Inflammatory macrophage treated with lipopolysaccharide for 1 hour (primary cell): ENCODE results near the gene USP15.
"Not testable (repeated sequence)": the region's sequence is repeated elsewhere in the genome, so short reads cannot be mapped to it uniquely, and the experiment has no call there.

ENCODE experiments used
- DNase-seq, 2 donors: peaks; one replicate each; pipeline ENCODE4 v3.0.0-alpha.2; 2020 to 2022

Gene USP15

GRCh38 chr12:62332598-62332997, 72.4 kb downstream of the USP15 start:
- DNase-seq, result no peak

- no peak for DNase-seq
Measured at GRCh38 chr12:62335057-62335456, 74.9 kb downstream of the USP15 start.

DNA sequence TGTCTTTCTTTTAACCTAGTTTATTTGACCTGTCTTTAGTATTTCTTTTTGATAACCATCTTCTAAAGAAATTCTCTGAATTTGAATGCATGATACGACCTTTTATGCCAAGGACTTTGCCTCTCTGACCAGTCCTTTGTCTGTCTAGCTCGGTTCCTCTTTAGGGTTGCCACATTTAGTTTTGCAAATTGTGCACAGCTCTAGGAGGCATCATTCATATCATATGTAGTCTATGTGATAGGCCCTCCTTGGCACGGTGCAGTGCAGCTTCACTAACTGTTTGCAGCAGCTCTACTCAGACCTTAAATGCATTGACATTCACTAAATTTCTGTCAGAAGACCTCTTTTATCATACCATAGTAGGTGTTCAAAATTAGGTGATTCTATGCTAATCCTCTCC, 75.6 kb downstream of the USP15 start:
- DNase-seq, result peak in 1 of 2 donors; percentile 41

DNA sequence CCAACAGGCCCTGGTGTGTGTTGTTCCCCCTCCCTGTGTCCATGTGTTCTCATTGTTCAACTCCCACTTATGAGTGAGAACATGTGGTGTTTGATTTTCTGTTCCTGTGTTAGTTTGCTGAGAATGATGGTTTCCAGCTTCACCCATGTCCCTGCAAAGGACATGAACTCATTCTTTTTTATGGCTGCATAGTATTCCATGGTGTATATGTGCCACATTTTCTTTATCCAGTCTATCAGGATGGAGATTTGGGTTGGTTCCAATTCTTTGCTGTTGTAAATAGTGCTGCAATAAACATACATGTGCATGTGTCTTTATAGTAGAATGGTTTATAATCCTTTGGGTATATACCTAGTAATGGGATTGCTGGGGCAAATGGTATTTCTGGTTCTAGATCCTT, 77.4 kb downstream of the USP15 start:
- DNase-seq, result not testable (repeated sequence)

- not testable (repeated sequence) for DNase-seq
Measured at GRCh38 chr12:62342614-62343303, 82.6 kb downstream of the USP15 start.

DNA sequence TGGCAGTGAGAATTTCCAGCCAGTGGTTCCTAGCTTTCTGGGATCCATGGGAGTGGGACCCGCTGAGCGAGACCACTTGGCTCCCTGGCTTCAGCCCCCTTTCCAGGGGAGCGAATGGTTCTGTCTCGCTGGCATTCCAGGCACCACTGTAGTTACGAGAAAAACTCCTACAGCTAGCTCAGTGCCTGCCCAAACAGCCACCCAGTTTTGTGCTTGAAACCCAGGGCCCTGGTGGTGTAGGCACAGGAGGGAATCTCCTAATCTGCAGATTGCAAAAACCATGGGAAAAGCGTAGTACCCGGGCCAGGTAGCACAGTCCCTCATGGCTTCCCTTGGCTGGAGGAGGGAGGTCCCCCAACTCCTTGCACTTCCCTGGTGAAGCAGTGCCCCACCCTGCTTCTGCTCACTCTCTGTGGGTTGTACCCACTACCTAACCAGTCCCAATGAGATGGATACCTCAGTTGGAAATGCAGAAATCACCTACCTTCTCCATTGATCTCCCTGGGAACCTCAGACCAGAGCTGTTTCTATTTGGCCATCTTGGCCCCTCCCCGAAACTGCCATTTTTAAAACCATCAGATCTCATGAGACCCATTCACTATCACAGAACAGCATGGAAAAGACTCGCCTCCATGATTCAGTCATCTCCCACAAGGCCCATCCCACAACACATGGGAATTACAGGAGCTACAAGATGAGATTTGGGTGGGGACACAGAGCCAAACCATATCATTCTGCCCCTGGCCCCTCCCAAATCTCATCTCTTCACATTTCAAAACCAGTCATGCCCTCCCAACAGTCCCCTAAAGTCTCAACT, 83.3 kb downstream of the USP15 start:
- not testable (repeated sequence) for DNase-seq

DNA sequence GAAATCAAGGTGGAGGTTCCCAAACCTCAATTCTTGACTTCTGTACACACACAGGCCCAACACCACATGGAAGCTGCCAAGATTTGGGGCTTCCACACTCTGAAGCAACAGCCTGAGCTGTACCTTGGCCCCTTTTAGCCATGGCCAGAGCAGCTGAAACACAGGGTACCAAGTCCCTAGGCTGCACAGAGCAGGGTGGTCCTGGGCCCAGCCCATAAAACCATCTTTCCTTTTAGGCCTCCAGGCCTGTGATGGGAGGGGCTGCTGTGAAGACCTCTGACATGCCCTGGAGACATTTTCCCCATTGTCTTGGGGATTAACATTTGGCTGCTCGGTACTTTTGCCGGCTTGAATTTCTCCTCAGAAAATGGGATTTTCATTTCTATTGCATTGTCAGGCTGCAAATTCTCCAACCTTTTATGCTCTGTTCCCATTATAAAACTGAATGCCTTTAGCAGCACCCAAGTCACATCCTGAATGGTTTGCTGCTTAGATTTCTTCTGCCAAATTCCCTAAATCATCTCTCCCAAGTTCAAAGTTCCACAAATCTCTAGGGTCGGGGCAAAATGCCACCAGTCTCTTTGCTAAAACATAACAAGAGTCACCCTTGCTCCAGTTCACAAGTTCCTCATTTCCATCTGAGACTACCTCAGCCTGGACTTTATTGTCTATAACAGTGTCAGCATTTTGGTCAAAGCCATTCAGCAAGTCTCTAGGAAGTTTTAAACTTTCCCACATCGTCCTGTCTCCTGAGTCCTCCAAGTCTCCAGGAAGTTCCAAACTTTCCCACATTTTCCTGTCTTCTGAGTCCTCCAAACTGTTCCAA, 84.7 kb downstream of the USP15 start:
- DNase-seq, result peak; percentile 25 to 32

DNA sequence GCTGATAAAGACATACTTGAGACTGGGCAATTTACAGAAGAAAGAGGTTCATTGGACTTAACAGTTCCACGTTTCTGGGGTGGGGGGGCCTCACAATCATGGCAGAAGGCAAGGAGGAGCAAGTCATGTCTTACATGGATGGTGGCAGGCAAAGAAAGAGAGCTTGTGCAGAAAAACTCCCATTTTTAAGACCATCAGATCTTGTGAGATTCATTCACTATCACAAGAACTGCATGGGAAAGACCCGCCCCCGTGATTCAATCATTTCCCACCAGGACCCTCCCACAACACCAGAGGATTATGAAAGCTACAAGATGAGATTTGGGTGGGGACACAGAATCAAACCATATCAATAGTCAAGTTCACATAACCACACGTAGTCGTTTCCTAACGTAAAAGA, 85.5 kb downstream of the USP15 start:
- DNase-seq, result no peak

GRCh38 chr12:62346817-62347216, 86.6 kb downstream of the USP15 start:
- peak in 1 of 2 donors; percentile 19 for DNase-seq

- no peak for DNase-seq
Measured at GRCh38 chr12:62347922-62348650, 87.9 kb downstream of the USP15 start.

DNA sequence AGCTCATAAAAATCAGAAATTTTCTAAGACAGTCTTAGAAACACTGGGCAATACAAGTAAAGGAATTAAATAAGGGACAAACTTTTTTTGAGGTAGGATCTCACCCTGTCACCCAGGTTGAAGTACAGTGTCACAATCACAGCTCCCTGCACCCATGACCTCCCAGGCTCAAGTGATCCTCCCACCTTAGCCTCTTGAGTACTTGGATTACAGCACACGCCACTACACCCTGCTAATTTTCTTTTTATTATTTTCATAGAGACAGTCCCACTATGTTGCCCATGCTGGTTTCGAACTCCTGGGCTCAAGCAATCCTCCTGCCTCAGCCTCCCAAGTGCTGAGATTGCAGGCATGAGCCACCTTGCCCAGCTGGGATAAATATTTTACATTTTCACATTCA, 90.3 kb downstream of the USP15 start:
- DNase-seq, result no peak

GRCh38 chr12:62351326-62351725, 91.1 kb downstream of the USP15 start:
- no peak for DNase-seq

DNA sequence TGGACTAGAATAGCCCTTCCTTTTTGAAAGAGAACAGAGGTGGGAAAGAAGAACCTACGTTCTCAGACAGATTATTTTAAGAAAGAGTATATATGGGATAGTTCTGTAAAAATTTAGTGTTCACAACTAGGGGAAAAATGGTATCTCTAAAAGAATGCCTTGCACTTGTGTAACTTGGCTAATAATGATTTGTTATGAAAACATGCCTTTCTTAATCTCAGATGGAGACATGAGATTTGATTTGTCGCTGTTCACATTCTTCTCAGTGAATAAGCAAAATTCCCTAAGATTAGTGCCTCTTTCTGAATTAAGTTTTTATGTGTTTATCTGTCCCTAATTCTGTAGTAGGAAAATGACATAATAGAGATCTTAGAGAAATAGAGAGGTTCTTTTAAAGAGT, 100.8 kb downstream of the USP15 start:
- no peak for DNase-seq

DNA sequence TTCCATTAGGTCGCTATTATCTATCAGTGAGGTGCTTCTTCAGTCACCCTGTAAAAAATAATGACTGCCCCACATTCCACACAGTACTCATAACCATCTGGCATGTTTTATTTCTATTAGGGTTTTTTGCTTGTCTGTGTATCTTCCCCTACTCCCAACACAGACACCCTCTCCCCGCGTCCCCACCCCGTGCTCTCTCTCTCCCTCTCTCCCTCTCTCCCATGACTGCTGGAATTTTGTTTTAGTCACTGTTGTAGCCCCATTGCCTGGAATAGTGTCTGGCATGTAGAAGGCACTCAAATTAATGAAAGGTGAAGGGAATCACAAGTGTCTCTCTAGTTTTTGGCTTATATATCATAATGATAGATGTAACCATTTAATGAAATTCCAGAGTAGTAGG, 103.3 kb downstream of the USP15 start:
- no peak for DNase-seq

DNA sequence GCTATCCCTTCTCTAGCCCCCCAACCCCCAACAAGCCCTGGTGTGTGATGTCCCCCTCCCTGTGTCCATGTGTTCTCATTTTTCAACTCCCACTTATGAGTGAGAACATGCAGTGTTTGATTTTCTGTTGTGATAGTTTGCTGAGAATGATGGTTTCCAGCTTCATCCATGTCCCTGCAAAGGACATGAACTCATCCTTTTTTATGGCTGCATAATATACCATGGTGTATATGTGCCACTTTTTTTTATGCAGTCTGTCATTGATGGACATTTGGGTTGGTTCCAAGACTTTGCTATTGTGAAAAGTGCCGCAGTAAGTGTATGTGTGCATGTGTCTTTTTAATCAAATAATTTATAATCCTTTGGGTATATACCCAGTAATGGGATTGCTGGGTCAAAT, 104.5 kb downstream of the USP15 start:
- DNase-seq, result not testable (repeated sequence)

- DNase-seq, result not testable (repeated sequence)
Measured at GRCh38 chr12:62365846-62366245, 105.6 kb downstream of the USP15 start.

GRCh38 chr12:62368430-62369223, 108.4 kb downstream of the USP15 start:
- DNase-seq, result not testable (repeated sequence)

DNA sequence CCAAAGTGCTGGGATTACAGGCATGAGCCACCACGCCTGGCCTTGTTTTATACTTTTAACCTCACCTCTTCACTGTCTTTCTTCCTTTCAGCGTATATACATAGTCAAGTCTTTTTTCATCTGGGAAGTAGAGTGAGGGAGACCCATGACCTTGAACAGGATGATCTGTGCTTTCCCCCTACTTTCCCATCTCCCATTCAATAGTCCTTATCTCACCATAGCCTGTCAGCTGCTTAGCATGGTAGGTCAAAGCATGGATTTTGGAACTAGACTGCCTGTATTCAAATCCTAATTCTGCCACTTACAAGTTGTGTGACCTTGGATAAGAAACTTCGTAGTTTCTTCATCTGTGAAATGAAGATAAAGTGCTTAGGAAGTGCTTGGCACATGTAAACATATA, 110.0 kb downstream of the USP15 start:
- no peak for DNase-seq

DNA sequence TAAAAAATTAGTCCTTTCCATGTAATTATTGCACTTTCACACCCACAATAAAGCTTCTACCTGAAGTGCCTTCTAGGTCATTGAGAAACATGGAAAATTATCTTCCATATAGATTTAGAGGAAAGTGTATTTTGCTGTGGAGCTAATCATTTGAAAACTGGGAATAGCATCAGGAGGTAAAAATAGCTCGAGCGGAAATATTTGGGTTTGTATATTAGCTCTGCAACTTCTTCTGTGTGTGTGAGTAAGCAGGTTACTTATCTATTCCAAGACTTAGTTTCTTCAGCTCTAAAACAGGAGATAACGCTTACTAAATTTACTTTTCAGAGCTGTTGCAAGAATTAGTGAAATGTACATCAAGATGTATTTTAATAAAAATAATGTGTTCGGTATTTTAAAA, 111.5 kb downstream of the USP15 start:
- no peak for DNase-seq

DNA sequence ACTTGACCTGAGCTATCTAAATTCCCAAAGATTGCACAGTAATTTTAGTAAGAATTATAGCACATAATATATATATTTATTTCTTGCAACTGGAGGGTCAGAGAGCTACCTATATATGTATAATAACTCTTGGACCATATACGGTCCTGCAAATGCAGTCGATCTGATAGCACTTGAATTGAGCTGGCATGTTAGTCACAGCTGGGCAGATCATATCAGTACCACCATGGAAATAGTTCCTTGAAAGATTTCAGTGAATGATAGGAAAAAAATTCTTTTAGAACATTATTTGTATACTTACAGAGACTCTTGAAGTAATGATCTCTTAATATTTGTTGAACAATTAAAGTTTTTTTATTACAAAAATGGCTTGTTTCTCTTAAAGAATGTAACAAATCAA, 111.9 kb downstream of the USP15 start:
- no peak for DNase-seq

- peak; percentile 33 to 40 for DNase-seq
Measured at GRCh38 chr12:62372825-62373224, 112.6 kb downstream of the USP15 start.

DNA sequence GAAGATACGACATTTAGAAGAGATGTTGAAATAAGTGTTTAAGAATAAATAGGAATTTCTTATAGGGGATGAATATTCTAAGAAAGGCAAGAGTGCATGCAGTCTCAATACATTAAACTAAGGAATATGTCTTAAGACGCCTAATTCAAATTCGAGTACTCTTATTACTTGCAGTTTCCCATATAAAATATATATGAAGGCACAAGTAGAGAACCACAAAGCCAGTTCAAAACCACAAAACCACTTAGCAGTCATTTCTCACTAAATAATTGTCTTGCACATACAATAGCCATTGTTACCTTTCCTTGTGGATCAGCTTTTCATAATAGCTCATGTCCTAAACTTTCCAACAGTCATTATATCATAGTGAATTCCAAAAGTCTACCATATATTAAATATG, 115.4 kb downstream of the USP15 start:
- DNase-seq, result no peak
